Mammary epithelial cell (primary cell): ENCODE results near the gene AACS.

Experiments
- CTCF ChIP-seq, 2 donors: IDR thresholded peaks in 1 of 2; conservative IDR thresholded peaks in 1 of 2; 2 replicates each; pipeline ENCODE4 v1.5.1; 2011 to 2012; ENCODE audit warnings: inconsistent platforms in 2 of 2, low read length in 2 of 2, mild to moderate bottlenecking in 2 of 2, control low read depth in 1 of 2, low read depth in 1 of 2; ENCODE audit not compliant: insufficient read depth in 1 of 2; ENCODE audit errors: extremely low read depth in 1 of 2
- EZH2 ChIP-seq: IDR thresholded peaks from 2 replicates; pipeline ENCODE4 v1.6.1; 2012; ENCODE audit warnings: low read length, inconsistent platforms, borderline replicate concordance

- TF ChIP-seq CTCF (conservative IDR thresholded peaks at IDR 0.05 in 1 of 2, IDR thresholded peaks at IDR 0.05 in 1 of 2; ENCODE audit: extremely low read depth in 1 of 2, insufficient read depth in 1 of 2, low read depth in 1 of 2, low read length in 2 of 2): no peak
- TF ChIP-seq EZH2: no peak
These were observed 127.5 kb downstream of the AACS start for GRCh38 chr12:125192690-125193221.
